HCT116 (cell line): Measurements from ENCODE around the gene FREM1. TPM values are rescaled to one million over a fixed set of nuclear protein-coding genes. Genes with fewer than 3 reads are reported as not detected.

ENCODE experiments used
- ATAC-seq: fragments of 200-7000 bp; cut with Tn5 transposase; 2 replicates; pipeline ENCODE4 v1.9.1; 2020; ENCODE audit warnings: mild to moderate bottlenecking, moderate library complexity
- BruUV-seq: library from RNA; stranded (reverse); fragments of 400-500 nt; replicated peaks from 2 replicates; lab custom pipeline; 2021; lab: Mats Ljungman, UMichigan
- CTCF ChIA-PET: fragments of 300-600 bp; sonication (Branson Sonifier 250); formaldehyde crosslinking; loops from one replicate; lab custom pipeline; 2021; ENCODE audit warnings: antibody characterized with exemption; lab: Charles Lee
- POLR2A ChIA-PET: fragments of 300-600, 350-600 bp; sonication (Branson Sonifier 250); formaldehyde crosslinking; loops from one replicate; lab custom pipeline; 2021; ENCODE audit warnings: antibody characterized with exemption; lab: Charles Lee
- RAD21 ChIA-PET, 2 experiments: fragments of 300-600 bp; sonication (Branson Sonifier 250); formaldehyde crosslinking; loops; one replicate each; lab custom pipeline; 2023; ENCODE audit warnings: low total read pairs in 2 of 2; ENCODE audit not compliant: uncharacterized antibody in 2 of 2, unreplicated experiment in 2 of 2, low non-redundant PET in 1 of 2; lab: Charles Lee
- DNase-seq: peaks from one replicate; pipeline ENCODE4 v3.0.0-alpha.2; 2010; ENCODE audit warnings: low read depth, low spot score
- H2AFZ ChIP-seq: fragments of 200-600 bp; shearing (Covaris generic), sonication (generic); 2 replicates; pipeline ENCODE4 v1.6.1; 2017; ENCODE audit warnings: low read depth, mixed run types, mixed read lengths, antibody characterized with exemption, low read length; ENCODE audit not compliant: poor library complexity, severe bottlenecking
- H3K27ac ChIP-seq: 2 replicates; pipeline ENCODE4 v1.5.1; 2012; ENCODE audit warnings: low read depth, low read length
- H3K27me3 ChIP-seq: fragments of 200-600 bp; sonication (generic); 2 replicates; pipeline ENCODE4 v1.6.1; 2016; ENCODE audit warnings: mixed run types, low read length, mixed read lengths; ENCODE audit not compliant: insufficient read depth
- H3K36me3 ChIP-seq, 2 experiments: fragments of 200-500 bp in 1 of 2; fragments of 200-600 bp in 1 of 2; sonication (Bioruptor generic) in 1 of 2; sonication (generic) in 1 of 2; 2 replicates each; pipeline versions ENCODE4 v1.5.1 to v1.6.1; 2014 to 2016; ENCODE audit warnings: low read length in 2 of 2, inconsistent platforms in 1 of 2, mixed read lengths in 1 of 2, mixed run types in 1 of 2; ENCODE audit not compliant: insufficient read depth in 2 of 2, control insufficient read depth in 1 of 2
- H3K4me1 ChIP-seq, 2 experiments: fragments of 200-600 bp in 1 of 2; sonication (generic) in 1 of 2; 2 replicates each; pipeline versions ENCODE4 v1.5.1 to v1.6.1; 2012 to 2017; ENCODE audit warnings: low read length in 2 of 2, inconsistent platforms in 1 of 2, mild to moderate bottlenecking in 1 of 2, mixed read lengths in 1 of 2, mixed run types in 1 of 2, moderate library complexity in 1 of 2; ENCODE audit not compliant: insufficient read depth in 2 of 2, control insufficient read depth in 1 of 2
- H3K4me2 ChIP-seq: fragments of 200-600 bp; sonication (generic); 2 replicates; pipeline ENCODE4 v1.6.1; 2017; ENCODE audit warnings: mixed run types, low read length, mixed read lengths
- H3K4me3 ChIP-seq, 2 experiments: fragments of 200-600 bp in 1 of 2; sonication (generic) in 1 of 2; replicated peaks in 1 of 2; 2 replicates each; pipeline ENCODE4 v1.5.1; 2011 to 2016; ENCODE audit warnings: low read length in 2 of 2, control low read depth in 1 of 2, low read depth in 1 of 2, mild to moderate bottlenecking in 1 of 2, mixed read lengths in 1 of 2, mixed run types in 1 of 2
- H3K79me2 ChIP-seq: fragments of 200-600 bp; sonication (generic); 2 replicates; pipeline ENCODE4 v1.6.1; 2017; ENCODE audit warnings: mild to moderate bottlenecking, mixed run types, low read length, moderate library complexity, mixed read lengths; ENCODE audit not compliant: insufficient read depth
- H3K9ac ChIP-seq: fragments of 200-600 bp; sonication (generic); 2 replicates; pipeline ENCODE4 v1.6.1; 2016; ENCODE audit warnings: low read length, mixed read lengths
- H3K9me2 ChIP-seq: fragments of 200-600 bp; sonication (generic), shearing (Covaris generic); 2 replicates; pipeline ENCODE4 v1.6.1; 2017; ENCODE audit warnings: mixed run types, mild to moderate bottlenecking, moderate library complexity; ENCODE audit not compliant: insufficient read depth
- H3K9me3 ChIP-seq, 2 experiments: fragments of 200-500 bp in 1 of 2; fragments of 200-600 bp in 1 of 2; sonication (Bioruptor generic) in 1 of 2; sonication (generic) in 1 of 2; 2 replicates each; pipeline ENCODE4 v1.6.1; 2014 to 2017; ENCODE audit warnings: low read length in 2 of 2, mixed read lengths in 2 of 2, inconsistent platforms in 1 of 2, low read depth in 1 of 2, mild to moderate bottlenecking in 1 of 2, mixed run types in 1 of 2, moderate library complexity in 1 of 2; ENCODE audit not compliant: control insufficient read depth in 1 of 2, insufficient read depth in 1 of 2
- H4K20me1 ChIP-seq: fragments of 200-600 bp; sonication (generic), shearing (Covaris generic); 2 replicates; pipeline ENCODE4 v1.6.1; 2017; ENCODE audit warnings: mixed run types, mild to moderate bottlenecking, moderate library complexity; ENCODE audit not compliant: insufficient read depth
- CBX3 ChIP-seq: IDR thresholded peaks from 2 replicates; pipeline ENCODE4 v1.6.1; 2012; ENCODE audit warnings: low read depth
- CTCF ChIP-seq, 3 experiments: fragments of 200-600 bp in 1 of 3; sonication (generic) in 1 of 3; IDR thresholded peaks in 2 of 3; conservative IDR thresholded peaks in 1 of 3; 2 replicates each; pipeline ENCODE4 v1.5.1; 2012 to 2017; ENCODE audit warnings: low read depth in 2 of 3, low read length in 2 of 3, antibody characterized with exemption in 1 of 3, borderline replicate concordance in 1 of 3, control low read depth in 1 of 3, mild to moderate bottlenecking in 1 of 3, mixed read lengths in 1 of 3, mixed run types in 1 of 3, moderate library complexity in 1 of 3; ENCODE audit not compliant: insufficient read depth in 1 of 3
- EGR1 ChIP-seq: IDR thresholded peaks from 2 replicates; pipeline ENCODE4 v1.6.1; 2012; ENCODE audit warnings: low read depth
- EZH2 ChIP-seq: fragments of 200-600 bp; sonication (generic); IDR thresholded peaks from 2 replicates; pipeline ENCODE4 v1.6.1; 2017; ENCODE audit warnings: antibody characterized with exemption, mixed run types
- EZH2phosphoT487 ChIP-seq: fragments of 200-600 bp; IDR thresholded peaks from 2 replicates; pipeline ENCODE4 v1.6.1; 2018; ENCODE audit warnings: antibody characterized with exemption, borderline replicate concordance
- JUND ChIP-seq: IDR thresholded peaks from 2 replicates; pipeline ENCODE4 v1.6.1; 2012
- MAX ChIP-seq: IDR thresholded peaks from 2 replicates; pipeline ENCODE4 v1.6.1; 2012
- POLR2A ChIP-seq: IDR thresholded peaks from 2 replicates; pipeline ENCODE4 v1.7.0; 2011; ENCODE audit warnings: borderline replicate concordance; ENCODE audit not compliant: insufficient read depth, insufficient read length; ENCODE audit errors: extremely low read depth
- POLR2AphosphoS5 ChIP-seq: IDR thresholded peaks from 2 replicates; pipeline ENCODE4 v1.6.1; 2011; ENCODE audit warnings: mild to moderate bottlenecking, low read depth, low read length, moderate library complexity
- RAD21 ChIP-seq: IDR thresholded peaks from 2 replicates; pipeline ENCODE4 v1.6.1; 2012; ENCODE audit warnings: low read depth, mild to moderate bottlenecking
- SIN3A ChIP-seq: IDR thresholded peaks from 2 replicates; pipeline ENCODE4 v1.6.1; 2012; ENCODE audit warnings: low read depth
- SRF ChIP-seq: IDR thresholded peaks from 2 replicates; pipeline ENCODE4 v1.6.1; 2012; ENCODE audit warnings: low read depth
- TCF7L2 ChIP-seq: IDR thresholded peaks from 2 replicates; pipeline ENCODE4 v1.7.0; 2011; ENCODE audit warnings: borderline replicate concordance, inconsistent platforms; ENCODE audit not compliant: insufficient read depth, insufficient read length; ENCODE audit errors: extremely low read depth
- YY1 ChIP-seq: IDR thresholded peaks from 2 replicates; pipeline ENCODE4 v1.6.1; 2011; ENCODE audit warnings: low read length, low read depth, moderate library complexity, mild to moderate bottlenecking; ENCODE audit not compliant: insufficient replicate concordance; ENCODE audit errors: extremely low read depth
- ZBTB33 ChIP-seq: IDR thresholded peaks from 2 replicates; pipeline ENCODE4 v1.6.1; 2011; ENCODE audit warnings: mild to moderate bottlenecking, low read length, moderate library complexity; ENCODE audit not compliant: insufficient replicate concordance; ENCODE audit errors: extremely low read depth
- ZFX ChIP-seq: fragments of 450-650 bp; IDR thresholded peaks from 2 replicates; pipeline ENCODE4 v1.6.1; 2017
- ZNF274 ChIP-seq: fragments of 200-500 bp; sonication (Bioruptor generic); IDR thresholded peaks from 2 replicates; pipeline ENCODE4 v1.6.1; 2014; ENCODE audit warnings: mild to moderate bottlenecking, low read depth, low read length, inconsistent platforms
- intact Hi-C: fragments of 100-400 bp; cut with micrococcal nuclease; formaldehyde crosslinking; loops from 2 replicates; pipeline ENCODE4 v1.10.0; 2022
- total RNA-seq: library from RNA; stranded (reverse); gene quantifications from one replicate; pipeline ENCODE4 v1.2.1, GENCODE V29; 2021; ENCODE audit not compliant: unreplicated experiment

Gene FREM1
- total RNA-seq, 1 experiment from 2014 or later: 0.12 TPM

GRCh38 chr9:14799030-14799429, 111.2 kb downstream of the FREM1 start:
- H2AFZ ChIP-seq: no peak overlapping the region
- H4K20me1 ChIP-seq: no peaks in the 10 kb centered on the region
- H3K79me2 ChIP-seq: no peaks in the 10 kb centered on the region
- CTCF ChIA-PET: no interaction called here
- no peak overlapping the region for H3K27ac ChIP-seq
- no TSS peak for BruUV-seq
- DNase-seq (no peak), ATAC-seq (no peak)
- H3K4me1 ChIP-seq: no peaks in the 10 kb centered on the region
- H3K36me3 ChIP-seq: no peaks in the 10 kb centered on the region
- intact Hi-C loops: no loop called here
- RAD21 ChIA-PET: no interaction called here
- POLR2A ChIA-PET: no interaction called here
- H3K4me2 ChIP-seq: no peak overlapping the region
- H3K9ac ChIP-seq: no peak overlapping the region
- H3K9me3 ChIP-seq: no peaks in the 10 kb centered on the region
- TF ChIP-seq YY1 (no peak), POLR2AphosphoS5 (no peak), ZFX (no peak), EZH2phosphoT487 (no peak), EGR1 (no peak), SIN3A (no peak), CBX3 (no peak), CTCF (IDR thresholded peaks at IDR 0.05 in 2 of 3, conservative IDR thresholded peaks at IDR 0.05 in 1 of 3; ENCODE audit: borderline replicate concordance in 1 of 3, insufficient read depth in 1 of 3, low read depth in 2 of 3, low read length in 2 of 3) (no peak), RAD21 (no peak), EZH2 (no peak), ZBTB33 (no peak), ZNF274 (no peak), JUND (no peak), POLR2A (no peak), TCF7L2 (no peak), MAX (no peak), SRF (no peak)
- H3K27me3 ChIP-seq: peaks cover 5% of the 10 kb centered on the region
- H3K4me3 ChIP-seq: no peak overlapping the region
- no peaks in the 10 kb centered on the region for H3K9me2 ChIP-seq
